HG03066 (cell line): ENCODE data around the gene NRXN3.

Experiments used
- ATAC-seq: cut with Tn5 transposase; IDR thresholded peaks from one replicate; pipeline ENCODE4 v1.9.1; 2021; ENCODE audit warnings: low read depth; ENCODE audit not compliant: unreplicated experiment

The NRXN3 gene

DNA sequence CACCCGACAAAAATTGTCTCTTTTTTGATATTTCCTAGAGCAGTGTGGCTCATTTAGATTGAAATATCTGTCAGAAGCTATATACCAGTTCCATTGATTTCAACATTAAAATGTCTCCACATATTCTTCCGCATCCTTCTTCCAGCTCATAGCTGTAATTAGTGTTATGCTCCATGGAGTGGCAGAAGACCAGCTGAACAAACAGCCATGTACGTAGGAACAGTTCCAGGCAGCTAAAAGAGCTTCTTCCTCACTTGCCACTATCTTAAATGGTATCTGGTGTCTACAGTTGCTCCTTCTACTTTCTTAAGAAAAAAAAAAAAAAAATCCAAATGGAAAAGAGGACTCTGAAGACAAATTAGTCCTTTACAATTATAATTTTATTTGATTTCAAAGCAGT lies 1193.1 kb downstream of the NRXN3 start:
- ATAC-seq = no peak

DNA sequence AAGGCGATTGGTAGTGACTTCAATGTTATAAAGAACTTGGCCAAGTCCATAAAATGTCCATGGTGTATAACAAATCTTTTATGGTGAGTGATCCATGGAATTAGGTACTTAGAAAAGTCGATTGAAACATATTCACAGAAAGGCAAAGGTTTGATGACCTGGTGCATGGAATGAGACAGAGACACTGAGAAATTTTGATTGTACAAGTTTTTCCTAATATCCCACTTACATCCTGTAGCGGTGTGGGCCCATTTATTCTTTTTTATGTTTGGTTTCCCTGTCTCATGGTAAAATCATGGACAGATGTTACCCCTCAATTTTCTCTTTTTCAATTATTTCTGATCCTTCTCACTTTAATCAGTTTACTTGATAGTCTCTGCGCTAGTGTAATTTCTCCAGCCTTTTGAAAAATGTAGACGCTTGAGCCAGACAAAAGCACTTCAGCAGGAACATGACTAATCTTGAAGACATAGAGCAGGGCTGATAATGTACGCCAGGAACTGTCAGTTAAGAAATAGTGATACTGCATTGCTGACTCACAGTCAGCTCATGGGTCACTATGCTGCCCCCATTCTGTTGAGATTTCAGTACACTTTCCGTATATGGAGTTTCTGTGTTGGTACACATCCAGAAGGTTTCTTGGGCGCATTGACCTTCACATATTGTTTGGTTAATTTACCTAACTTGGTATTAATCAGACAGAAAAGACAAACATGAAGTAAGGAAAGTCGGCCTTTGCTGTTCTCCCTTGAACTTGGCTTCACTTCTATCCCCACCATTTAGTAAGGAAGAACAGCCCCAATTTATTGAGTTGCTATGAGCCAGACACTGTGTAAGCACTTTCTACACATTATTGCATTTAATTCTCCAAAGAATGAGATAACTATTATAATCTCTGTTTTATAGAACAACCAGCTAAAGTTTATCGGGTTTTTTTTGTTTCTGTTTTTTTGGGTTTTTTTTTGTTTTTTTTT lies 1199.5 kb downstream of the NRXN3 start:
- ATAC-seq = no peak

DNA sequence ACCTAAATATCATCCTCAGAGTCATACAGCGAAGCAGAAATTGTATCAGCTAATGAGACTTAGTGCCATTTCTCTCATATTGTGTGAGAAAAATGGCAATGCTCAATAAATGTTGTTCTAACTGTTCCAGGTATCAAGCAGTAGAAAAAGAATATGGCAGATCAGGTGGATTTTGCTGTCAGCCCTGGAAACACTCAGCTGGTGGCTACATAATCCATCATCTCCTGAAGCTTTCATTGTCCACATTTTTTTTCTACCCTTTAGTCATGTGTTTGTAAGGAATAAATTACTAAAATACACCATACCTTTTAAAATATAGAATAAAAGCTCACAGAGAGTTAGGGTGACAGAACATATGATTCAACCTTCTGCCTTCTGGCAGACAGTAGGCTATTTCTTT lies 1200.8 kb downstream of the NRXN3 start:
- no peak for ATAC-seq

DNA sequence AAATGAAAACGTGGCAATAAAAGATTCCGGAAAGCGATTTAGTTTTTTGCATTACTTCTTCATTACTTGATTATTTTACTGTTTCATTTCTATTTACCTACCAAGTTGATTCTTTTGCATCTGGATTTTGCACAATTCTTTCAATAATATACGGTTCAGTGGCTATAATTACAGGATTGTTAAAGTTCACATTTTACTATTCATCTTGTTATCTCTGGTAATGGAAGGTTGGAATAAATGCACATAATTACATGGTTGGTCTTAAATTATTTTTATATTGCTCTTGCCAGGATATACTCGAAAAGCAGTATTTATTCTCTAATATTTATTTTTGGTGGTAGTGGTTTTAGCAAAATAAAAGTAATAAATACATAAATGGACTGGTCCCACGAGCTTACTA lies 1203.3 kb downstream of the NRXN3 start:
- no peak for ATAC-seq

DNA sequence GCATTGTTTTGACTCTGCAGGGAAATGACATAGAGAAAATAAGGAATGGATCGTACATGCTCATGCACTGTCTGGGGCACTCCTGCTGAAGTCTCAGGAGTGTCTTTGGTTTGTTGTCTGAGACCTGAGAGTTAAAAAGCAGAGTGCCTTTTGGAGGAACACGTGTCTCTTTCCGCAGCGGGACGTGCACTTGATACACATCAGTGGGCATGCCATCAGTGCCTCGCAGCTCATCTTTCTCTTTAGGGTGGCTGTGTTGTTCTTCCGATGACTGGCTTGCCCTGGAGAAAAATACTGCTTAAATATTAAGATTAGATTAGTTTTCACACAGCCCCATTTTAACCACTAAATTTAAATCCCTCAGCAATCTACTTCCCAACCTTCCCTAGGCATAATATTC lies 1205.2 kb downstream of the NRXN3 start:
- no peak for ATAC-seq

DNA sequence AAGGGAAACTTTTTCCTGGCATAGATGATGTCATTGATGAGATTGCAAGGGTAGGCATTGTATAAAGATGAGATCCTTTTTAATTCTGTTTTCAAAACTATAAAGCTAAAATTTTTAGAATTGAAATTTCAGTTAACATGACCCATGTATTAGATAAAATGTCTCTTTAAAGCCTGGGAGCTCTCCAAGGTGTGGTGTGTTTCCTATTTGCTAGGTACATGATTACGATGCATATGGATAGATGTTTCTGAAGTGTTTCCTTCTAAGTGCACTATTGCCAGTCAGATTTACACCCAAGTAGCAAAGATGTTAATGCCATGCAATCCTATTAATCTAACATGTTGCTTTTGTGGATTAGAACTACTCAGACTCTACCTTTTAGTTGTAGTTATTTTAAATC lies 1206.4 kb downstream of the NRXN3 start:
- ATAC-seq = no peak

DNA sequence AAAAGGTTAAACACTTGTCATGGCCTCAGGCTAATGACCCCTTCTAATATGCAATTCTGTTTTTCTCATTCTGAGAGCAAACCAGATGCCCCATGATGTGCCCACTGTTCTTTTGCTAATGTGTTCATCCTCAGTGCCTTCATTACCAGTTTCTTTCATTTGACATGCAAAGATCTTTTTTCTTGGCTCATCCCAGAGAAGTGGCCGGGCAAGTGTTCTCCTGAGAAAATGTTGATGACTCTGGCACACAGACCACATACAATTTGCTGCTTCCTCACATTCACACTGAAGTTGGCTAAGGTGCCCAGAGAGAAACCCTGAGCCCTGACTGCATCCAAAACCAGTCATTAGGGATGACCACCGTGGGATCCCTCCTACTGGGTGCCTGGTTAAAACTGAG lies 1207.8 kb downstream of the NRXN3 start:
- no peak for ATAC-seq

DNA sequence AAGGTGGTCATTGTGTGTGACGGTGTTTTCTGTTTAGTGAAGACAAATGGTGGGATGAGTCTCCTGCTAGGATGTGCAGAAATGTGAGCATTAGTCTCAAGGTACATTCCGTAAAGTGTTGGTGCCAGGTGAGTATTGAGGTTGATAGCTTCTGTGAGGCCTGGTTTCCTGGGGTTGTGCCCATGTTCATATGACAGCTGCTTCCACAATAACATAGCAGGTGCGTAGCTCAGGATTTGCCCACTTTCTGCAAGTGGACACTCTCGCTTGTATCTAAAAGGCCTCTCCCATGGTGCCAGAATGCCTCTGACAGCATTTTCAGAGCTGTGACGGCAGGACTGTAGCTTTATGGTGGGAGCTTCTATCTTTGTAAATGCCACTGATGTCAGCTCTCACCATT lies 1209.1 kb downstream of the NRXN3 start:
- no peak for ATAC-seq

DNA sequence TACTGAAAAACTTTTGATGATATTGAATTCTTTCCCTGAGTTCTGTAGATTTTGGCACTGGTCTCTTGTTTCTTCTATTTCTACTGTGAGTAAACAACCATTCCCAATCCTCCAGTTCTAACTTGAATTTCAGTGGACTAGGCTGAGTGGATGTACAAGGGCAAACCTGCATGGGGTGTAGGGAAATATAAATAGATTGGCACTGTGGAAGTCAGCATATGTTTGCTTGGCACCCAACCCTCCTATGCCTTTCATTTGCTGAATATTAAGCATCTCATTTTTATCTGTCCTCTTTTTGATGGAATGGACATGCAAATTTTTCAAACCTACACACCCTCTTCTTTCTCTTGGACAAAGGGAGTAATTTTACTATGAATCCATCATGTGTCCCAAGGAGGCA lies 1212.9 kb downstream of the NRXN3 start:
- ATAC-seq = no peak

DNA sequence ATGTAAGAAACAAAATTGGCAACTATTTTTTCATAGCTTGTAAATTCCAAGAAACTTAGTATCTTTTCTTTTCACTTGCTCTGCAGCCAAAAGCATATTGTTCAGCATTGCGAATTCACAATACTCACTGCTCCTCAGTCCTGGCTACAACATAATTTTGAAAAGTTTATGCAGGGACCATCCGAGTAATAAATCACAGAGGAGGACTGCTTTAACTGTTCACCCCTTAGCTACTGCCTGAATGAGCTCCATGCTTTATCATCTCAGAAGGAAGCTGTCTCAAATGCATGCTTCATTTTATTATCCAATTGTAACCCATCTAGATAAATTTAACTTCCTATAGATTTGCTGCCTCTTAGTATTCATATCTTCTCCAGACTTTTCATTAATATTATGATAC lies 1213.3 kb downstream of the NRXN3 start:
- ATAC-seq = no peak

DNA sequence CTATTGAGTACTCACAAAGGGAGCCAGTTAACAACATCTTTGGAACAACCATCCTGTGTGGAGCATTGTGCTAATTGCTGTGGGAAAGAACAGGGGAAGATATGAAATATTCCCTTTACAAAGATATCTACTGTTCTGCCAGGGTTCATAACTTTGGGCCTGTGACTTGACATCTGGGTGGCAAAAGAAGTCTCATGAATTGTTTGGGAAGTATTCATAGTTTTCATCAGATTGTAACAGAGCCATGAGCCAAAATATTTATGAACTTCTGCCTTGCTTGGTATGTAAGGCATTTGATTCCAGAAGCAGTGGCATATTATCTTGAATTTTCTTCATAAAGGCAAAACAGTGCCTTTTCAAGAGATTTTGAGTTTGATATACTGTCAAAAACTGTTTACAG lies 1224.9 kb downstream of the NRXN3 start:
- ATAC-seq = no peak

DNA sequence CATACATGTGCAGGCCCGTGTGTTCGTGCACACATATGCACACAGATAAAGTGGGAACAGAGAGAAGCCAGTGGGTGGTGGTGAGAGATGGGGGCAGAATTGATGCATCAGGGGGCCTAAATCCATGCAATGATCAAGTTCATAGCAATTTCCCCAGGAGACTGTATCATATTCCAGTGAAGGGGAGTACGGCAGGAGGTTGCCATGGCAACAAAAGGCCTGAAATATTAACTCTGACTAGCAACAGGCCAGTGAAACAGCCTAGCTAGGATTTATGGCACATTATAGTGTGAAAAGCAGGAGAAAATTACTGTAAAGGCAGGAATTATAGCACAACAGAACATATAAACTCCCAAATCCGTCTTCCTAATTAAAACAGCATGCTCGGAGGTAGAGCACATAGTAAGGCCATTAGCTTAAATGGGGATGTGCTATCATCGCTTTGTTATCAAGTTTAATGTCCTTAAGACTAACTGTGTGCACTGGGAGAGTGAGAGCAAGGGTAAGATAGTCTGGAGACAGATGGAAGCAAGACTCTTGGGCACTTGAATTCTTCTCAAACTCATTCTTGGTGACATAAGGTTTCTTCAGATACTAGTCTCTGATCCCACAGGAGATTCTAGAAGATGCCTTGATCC lies 1234.8 kb downstream of the NRXN3 start:
- no peak for ATAC-seq

DNA sequence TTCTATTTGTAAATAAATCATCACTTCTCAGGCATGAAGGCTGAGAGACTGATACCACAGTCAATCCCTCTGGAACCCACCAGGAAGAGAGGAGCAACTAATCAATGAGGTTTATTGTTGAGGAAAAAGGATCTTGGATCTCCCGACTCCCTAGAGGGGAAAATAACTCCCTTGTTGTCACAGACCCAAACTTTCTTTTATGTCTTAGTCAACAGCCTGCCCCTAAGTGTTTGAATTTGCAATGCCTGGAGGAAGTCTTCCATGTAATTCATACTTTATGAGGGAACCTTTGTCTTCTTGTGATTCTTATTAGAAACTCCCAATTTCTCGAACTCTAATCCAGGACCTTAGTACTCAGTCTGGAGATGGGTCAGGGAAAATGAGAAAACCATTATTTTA lies 1235.3 kb downstream of the NRXN3 start:
- ATAC-seq = no peak

DNA sequence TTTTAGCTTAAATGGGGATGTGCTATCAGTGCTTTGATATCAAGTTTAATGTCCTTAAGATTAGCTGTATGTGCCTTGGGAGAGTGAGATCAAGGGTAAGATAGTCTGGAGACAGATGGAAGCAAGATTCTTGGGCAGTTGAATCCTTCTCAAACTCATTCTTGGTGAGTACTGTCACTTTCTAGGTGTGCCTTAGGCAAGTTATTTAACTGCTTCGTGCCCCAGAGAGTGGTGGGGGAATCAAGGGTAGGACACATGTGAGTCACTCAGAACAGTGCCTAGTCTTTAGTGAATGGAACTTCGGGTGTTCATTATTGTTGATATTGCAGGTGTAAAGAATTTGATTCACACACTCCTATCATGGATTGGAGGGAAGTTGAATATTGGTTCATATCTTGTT lies 1237.4 kb downstream of the NRXN3 start:
- no peak for ATAC-seq

DNA sequence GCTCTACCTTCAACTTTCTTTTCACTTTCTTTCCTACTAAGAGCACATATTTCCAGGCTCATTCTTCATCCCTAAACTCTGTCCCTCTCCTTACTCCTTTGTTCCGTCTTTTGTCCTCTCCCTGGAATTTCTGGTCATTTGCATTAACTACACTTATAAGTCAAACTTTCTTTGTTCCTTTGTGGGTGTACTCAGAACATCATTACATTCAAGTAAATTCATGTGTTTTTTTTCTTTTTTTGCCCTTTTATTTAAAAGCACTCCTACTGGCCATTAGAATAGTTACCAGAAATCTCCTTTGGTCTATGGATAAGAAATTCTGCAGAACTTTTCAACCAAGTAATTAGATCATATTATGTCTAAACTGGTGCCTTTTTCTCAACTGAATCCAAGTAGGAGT lies 1238.5 kb downstream of the NRXN3 start:
- ATAC-seq = no peak

DNA sequence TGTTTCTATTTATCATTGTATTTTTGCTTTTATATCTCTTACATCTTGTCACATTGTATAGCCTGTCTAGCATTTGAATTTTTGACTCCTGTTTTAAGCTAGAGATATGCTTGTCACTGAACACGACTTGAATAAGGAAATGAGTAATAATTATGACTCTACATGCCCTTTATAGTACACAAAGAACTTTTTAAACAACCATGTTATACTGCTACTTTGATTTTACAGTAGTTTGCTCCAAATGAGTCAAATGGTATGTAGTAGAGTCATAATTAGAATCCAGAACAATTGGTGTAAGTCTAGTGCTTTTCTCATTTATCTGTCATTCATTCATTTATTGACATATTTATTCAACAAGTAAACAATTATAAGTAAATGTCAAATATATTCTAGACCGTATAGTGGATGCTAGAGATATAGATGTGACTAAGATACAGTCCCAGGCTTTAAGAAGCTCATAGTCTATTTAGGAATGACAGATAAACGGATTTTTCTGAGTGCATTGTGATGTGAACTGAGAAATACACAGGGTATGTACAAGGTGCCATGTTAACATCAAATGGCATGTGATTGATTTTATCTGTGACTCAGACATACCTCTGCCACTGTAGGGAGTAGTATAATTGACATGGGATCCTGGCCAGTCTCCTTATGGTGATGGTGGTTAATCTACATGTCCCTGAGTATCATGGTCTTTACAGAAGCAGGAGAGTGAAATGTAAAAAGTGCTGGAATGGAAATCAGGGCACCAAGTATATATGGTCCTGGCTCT lies 1241.4 kb downstream of the NRXN3 start:
- ATAC-seq = no peak

DNA sequence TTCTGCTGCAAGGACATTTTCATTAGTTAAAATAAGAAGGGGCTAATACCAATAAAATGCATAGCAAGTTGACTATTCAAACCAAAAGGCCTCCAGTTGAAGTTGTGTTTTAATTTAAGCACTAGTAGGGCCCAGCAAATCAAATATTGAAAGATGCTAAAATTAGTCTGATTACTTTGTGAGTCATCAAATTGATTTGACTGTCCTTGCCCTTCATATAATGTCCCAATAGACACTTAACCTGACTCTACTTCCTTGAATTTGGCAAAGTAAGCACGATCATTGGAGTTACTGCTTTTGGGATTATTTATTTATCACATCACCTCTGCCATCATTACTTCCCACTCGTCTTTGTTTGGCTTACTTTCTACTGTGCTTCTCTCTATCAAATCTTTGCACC lies 1242.6 kb downstream of the NRXN3 start:
- ATAC-seq = no peak

DNA sequence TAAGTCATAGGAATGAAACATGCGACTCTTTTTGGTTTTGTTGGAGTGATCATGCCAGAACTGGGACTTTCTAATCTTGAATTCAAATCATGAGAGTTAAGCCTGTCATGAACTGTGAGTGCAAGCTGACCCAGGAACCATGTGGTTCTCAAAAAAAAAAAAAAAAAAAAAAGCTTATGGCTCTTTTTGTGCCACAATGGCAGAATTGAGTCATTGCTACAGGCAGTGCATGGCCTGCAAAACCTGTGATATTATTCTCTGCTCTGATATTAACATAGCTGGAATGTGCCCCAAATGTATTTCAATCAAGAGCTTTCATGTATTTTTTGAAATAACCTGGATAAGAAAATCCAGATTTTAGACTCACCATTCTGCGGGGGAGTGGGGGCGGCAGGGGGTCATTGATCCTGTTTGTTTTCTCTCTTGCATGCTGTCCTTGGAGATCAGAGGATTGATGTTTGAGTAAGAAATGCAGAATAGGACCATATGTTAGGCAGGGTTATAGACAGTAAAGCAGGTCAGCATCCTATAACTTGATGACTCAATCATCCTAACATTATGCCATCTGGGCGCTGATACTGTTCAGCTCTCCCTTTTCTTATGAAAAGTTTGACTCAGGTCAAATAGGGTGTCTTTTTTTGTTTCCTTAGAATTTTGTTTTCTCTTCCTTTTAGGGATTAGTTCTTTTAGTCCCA lies 1243.7 kb downstream of the NRXN3 start:
- no peak for ATAC-seq

DNA sequence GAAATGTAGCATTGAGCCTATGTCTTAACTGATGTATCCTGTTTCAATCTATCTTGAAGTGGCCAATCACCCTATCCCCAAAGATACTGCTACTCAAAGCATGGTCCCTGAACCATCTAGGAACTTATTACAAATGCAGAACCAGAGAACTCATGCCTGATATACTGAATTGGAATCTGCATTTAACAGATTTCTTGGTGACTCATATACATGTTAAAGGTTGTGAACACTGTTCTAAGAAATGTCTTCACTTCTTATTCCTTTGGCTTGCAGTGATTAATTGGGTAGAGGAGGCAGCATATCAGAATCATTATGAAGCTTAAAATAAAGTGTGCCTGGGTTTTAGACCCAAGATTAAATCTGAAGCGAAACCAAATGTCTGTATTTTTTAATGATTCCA lies 1245.6 kb downstream of the NRXN3 start:
- ATAC-seq = no peak

DNA sequence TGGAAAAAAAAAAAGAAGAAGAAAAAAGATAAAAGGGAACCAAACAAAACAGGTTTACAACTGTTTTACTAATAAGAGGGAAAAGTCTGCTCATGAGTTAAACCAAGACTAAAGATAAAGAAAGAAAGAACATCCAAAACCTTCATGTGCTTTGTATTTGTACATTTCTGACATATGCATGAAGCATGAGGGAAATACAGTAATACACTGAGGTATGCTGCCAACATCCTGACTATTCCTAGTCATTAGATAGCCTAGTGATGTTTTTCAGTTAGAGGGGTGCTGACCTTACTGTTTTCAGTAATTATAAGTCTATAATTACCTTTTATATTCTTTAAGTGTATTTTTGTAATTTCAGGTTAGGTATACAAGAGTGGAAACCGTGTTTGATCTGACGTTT lies 1247.8 kb downstream of the NRXN3 start:
- ATAC-seq = no peak
